Skeletal muscle satellite cell (primary cell): Measurements from ENCODE around the gene CLDN1.

Experiments used
- H3K27me3 ChIP-seq: 2 replicates; pipeline ENCODE4 v1.7.0; 2013; ENCODE audit warnings: low read length; ENCODE audit not compliant: control insufficient read depth, insufficient read depth
- H3K36me3 ChIP-seq: 2 replicates; pipeline ENCODE4 v1.7.0; 2013; ENCODE audit warnings: mild to moderate bottlenecking, control low read depth, low read length; ENCODE audit not compliant: insufficient read depth
- H3K4me1 ChIP-seq: 2 replicates; pipeline ENCODE4 v1.7.0; 2013; ENCODE audit warnings: low read length; ENCODE audit not compliant: control insufficient read depth, insufficient read depth
- H3K4me2 ChIP-seq: 2 replicates; pipeline ENCODE4 v1.7.0; 2013; ENCODE audit warnings: mild to moderate bottlenecking, low read length
- H3K4me3 ChIP-seq: 2 replicates; pipeline ENCODE4 v1.7.0; 2013; ENCODE audit warnings: low read length
- H3K9ac ChIP-seq: 2 replicates; pipeline ENCODE4 v1.7.0; 2013; ENCODE audit warnings: mild to moderate bottlenecking, low read depth, low read length, moderate library complexity
- H3K9me3 ChIP-seq: replicated peaks from 2 replicates; pipeline ENCODE4 v1.7.0; 2013; ENCODE audit warnings: mild to moderate bottlenecking, control low read depth, low read length

The CLDN1 gene

GRCh38 chr3:190330936-190331734, 8.9 kb upstream of the CLDN1 start:
- Histone ChIP-seq H3K36me3 (no peaks in the 10 kb centered on the region), H3K4me1 (peaks cover 7% of the 10 kb centered on the region), H3K4me3 (no peak overlapping the region), H3K27me3 (no peaks in the 10 kb centered on the region), H3K4me2 (no peak overlapping the region), H3K9ac (no peak overlapping the region), H3K9me3 (no peaks in the 10 kb centered on the region)

- Histone ChIP-seq H3K4me1 (peaks cover 19% of the 10 kb centered on the region), H3K4me2 (no peak overlapping the region), H3K9me3 (no peaks in the 10 kb centered on the region), H3K36me3 (no peaks in the 10 kb centered on the region), H3K27me3 (no peaks in the 10 kb centered on the region), H3K4me3 (no peak overlapping the region), H3K9ac (no peak overlapping the region)
Measured at GRCh38 chr3:190326930-190327329, 4.7 kb upstream of the CLDN1 start.

DNA sequence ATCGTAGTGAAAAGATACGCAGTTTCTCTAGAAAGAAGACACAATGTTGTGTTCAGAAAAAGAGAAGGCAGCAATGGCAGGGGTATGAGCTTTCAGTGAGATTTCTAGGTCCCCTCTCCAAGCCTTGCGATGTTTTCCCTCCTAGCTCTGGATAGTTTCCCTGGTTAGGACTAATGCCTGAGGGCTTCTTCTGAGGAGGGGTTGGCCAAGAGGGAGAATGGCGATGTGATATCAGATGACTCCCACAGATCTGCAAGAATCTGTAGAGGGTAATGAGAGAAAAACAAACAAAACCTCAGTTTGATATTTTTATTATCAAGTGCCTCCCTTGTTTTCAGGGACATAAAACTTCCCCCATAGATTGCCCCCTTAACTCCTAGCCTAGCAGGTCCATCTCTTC, 4.1 kb upstream of the CLDN1 start:
- Histone ChIP-seq H3K9ac (no peak overlapping the region), H3K4me1 (peaks cover 21% of the 10 kb centered on the region), H3K9me3 (no peaks in the 10 kb centered on the region), H3K4me2 (no peak overlapping the region), H3K4me3 (no peak overlapping the region), H3K27me3 (no peaks in the 10 kb centered on the region), H3K36me3 (no peaks in the 10 kb centered on the region)

- Histone ChIP-seq H3K9ac (no peak overlapping the region), H3K27me3 (no peaks in the 10 kb centered on the region), H3K9me3 (no peaks in the 10 kb centered on the region), H3K4me2 (no peak overlapping the region), H3K4me3 (no peak overlapping the region), H3K4me1 (peaks cover 21% of the 10 kb centered on the region), H3K36me3 (no peaks in the 10 kb centered on the region)
Measured at GRCh38 chr3:190325923-190326322, 3.7 kb upstream of the CLDN1 start.

DNA sequence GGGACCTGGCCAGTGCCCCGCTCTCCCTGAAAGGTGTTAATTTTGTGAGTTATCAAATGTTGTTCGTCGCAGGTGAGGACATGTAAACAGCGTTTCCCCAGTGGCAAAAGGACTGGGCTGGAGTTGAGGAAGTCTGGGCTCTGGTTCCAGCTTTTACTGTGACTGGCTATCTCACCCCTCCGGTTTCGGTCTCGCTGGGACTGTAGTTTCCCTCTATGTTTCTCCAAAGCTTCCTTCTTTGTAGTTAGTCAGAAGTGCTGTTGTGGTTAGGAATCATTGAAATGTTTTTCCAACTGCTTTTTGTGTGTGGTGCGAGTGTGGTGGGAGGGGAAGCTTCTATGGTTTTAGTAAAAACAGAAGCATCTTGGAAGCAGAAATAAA, 990 bp upstream of the CLDN1 start:
- no peak overlapping the region for H3K4me2 ChIP-seq
- H3K27me3 ChIP-seq: peaks cover 3% of the 10 kb centered on the region
- H3K36me3 ChIP-seq: no peaks in the 10 kb centered on the region
- H3K4me3 ChIP-seq: no peak overlapping the region
- H3K9ac ChIP-seq: no peak overlapping the region
- H3K4me1 ChIP-seq: peaks cover 21% of the 10 kb centered on the region
- no peaks in the 10 kb centered on the region for H3K9me3 ChIP-seq

DNA sequence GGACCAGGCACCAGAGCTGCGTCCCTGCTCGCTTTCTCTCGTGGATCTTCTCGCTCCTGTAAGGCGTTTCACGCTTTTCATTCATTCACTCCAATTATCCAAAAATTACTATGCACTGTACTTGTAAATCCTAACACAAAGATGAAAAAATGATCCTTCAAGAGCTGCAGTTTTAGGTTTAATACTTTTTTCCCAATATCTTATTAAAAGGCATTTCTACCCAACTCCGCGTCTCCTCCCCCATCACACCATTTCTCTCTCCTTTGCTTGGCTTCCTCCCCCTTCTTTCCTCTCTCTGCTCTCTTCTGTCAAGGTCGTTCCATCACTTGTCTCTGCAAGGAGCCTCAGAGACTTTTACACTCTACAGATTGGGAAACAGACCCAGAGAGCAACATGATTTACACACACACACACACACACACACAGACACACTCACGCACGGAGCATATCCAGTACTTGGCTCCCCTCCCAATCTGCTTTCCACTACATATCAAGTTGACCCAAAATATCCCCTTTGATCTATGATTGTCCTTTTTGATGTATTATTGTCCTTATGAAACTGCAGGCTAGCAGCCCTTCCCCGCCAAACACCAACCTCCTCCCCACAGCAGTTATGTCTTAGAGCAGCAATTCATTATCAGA, 479 bp upstream of the CLDN1 start:
- Histone ChIP-seq H3K27me3 (peaks cover 3% of the 10 kb centered on the region), H3K4me3 (peak overlapping the region; percentile 73), H3K9ac (peak overlapping the region; percentile 39), H3K4me2 (peak overlapping the region; percentile 96), H3K9me3 (no peaks in the 10 kb centered on the region), H3K4me1 (peaks cover 21% of the 10 kb centered on the region), H3K36me3 (no peaks in the 10 kb centered on the region)

DNA sequence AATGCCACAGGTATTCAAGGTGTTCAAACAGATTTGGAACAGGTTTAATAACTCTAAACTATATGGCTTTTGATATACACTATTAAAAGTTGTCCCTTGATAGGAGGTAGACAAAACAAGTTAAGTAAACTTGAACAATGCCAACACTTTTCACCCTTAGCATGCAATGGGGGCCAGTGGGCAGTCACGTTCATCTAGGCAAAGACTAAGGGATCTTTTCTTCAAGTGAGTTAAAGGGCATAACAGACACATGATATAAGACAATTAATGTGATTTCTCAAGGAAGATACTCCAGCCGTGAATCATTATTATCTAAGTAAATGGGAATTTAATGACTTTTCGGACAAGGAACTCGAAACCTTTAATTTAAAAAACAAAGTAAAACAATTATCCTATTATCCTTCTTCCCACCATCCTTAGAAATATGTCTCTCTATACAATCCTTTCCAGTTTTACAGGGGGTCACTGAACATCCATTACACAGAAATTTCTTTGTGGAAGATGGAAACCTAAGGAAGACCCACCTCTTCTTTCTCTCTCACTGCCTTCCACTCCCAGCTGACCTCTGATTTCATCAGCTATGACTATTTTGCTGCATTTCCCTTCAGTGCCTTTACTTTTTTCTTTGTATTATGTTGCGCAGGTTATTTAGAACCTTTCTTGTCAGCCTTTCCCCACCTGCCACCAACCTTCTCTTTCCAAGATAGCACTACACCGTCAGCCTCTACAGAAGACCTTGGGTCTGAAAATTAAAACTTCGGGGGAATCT, 1.5 kb downstream of the CLDN1 start:
- Histone ChIP-seq H3K4me2 (no peak overlapping the region), H3K9me3 (no peaks in the 10 kb centered on the region), H3K27me3 (peaks cover 3% of the 10 kb centered on the region), H3K4me3 (no peak overlapping the region), H3K36me3 (no peaks in the 10 kb centered on the region), H3K4me1 (peaks cover 10% of the 10 kb centered on the region), H3K9ac (no peak overlapping the region)

DNA sequence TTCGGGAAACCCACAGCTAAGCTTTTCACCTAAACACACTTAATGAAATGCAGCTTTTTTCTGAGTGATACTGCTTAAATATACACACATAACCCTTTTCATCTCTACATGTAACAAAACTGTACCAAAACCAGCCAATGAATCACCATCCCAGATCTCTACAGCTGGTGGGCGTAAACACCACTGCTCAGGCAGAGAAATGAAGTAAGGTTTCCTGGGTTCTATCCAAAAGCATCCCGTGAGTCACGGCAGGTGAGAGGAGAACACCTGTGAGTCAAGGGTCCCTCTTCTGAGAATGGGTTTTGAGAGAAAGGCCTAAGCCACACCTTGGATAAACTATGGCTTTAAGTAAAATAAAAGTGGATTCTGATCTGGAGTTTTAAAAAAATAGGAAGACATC, 2.6 kb downstream of the CLDN1 start:
- Histone ChIP-seq H3K9ac (no peak overlapping the region), H3K27me3 (peaks cover 3% of the 10 kb centered on the region), H3K9me3 (no peaks in the 10 kb centered on the region), H3K36me3 (no peaks in the 10 kb centered on the region), H3K4me1 (peaks cover 8% of the 10 kb centered on the region), H3K4me2 (no peak overlapping the region), H3K4me3 (no peak overlapping the region)

DNA sequence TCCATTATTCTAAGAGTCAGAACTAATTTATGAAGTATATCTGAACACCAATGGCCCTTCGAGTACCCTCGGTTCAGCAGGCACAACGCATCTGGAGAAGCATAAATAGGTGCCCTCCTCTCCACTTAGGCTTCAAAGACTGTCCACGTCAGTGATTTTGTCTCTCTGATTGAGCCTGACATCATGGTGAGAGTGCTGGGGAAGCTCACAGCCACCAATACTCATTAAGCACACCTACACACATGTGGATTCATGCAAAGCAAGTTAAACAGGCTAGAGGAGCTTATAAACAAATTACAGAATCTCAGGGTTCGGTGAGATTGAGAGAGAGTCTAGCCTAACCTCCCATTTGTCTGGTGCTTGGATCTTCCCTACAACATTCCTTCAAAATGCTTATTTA, 3.6 kb downstream of the CLDN1 start:
- H3K9ac ChIP-seq: no peak overlapping the region
- no peaks in the 10 kb centered on the region for H3K36me3 ChIP-seq
- H3K4me2 ChIP-seq: no peak overlapping the region
- H3K4me3 ChIP-seq: no peak overlapping the region
- peaks cover 3% of the 10 kb centered on the region for H3K27me3 ChIP-seq
- H3K9me3 ChIP-seq: no peaks in the 10 kb centered on the region
- H3K4me1 ChIP-seq: peaks cover 8% of the 10 kb centered on the region

GRCh38 chr3:190314741-190315140, 7.5 kb downstream of the CLDN1 start:
- H3K4me2 ChIP-seq: no peak overlapping the region
- no peak overlapping the region for H3K4me3 ChIP-seq
- no peaks in the 10 kb centered on the region for H3K4me1 ChIP-seq
- no peak overlapping the region for H3K9ac ChIP-seq
- H3K36me3 ChIP-seq: no peaks in the 10 kb centered on the region
- H3K9me3 ChIP-seq: no peaks in the 10 kb centered on the region
- H3K27me3 ChIP-seq: peaks cover 3% of the 10 kb centered on the region

DNA sequence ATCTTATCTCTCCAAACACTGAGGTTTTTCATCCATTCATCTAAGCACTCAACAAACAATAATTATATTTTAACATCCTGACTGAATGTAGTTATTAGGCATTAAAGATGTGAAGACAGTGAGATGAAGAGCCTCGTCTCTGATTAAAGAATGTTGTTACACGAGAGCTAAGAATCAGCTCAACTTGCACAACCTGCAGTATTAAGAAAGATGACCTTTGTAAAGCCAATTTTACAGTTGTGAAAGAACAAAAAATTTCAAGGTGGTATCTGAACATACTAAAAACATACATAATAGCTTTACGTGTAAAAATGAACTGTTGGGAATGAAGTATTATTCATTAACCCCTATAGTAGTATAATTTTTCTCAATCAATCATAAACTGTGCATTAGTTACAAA, 12.8 kb downstream of the CLDN1 start:
- H3K9me3 ChIP-seq: no peaks in the 10 kb centered on the region

More for the DNA sequence above, 12.8 kb downstream of the CLDN1 start:
- Histone ChIP-seq H3K4me2 (no peak overlapping the region), H3K36me3 (no peaks in the 10 kb centered on the region), H3K4me1 (peaks cover 16% of the 10 kb centered on the region), H3K9ac (no peak overlapping the region), H3K4me3 (no peak overlapping the region), H3K27me3 (no peaks in the 10 kb centered on the region)
